ENCODE results near the gene A1BG.

The A1BG gene

DNA sequence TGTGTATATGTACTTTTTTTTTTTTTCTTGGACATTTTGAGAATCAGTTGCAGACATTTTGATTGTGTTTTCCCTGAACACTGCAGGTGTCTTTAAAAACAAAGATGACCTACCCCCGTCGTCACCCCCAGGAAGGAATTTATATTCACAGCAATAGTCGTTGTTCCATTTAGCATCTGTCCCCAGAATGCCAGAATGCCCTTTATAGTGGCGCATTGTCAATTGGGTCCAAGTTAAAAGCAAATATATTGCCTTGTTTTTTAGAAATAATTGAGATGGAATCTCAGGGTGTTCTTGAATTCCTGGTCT, 40.4 kb upstream of the A1BG start:
- TF ChIP-seq ZFX (IDR thresholded peaks at IDR 0.05; ENCODE audit: borderline replicate concordance), result no peak
- TF ChIP-seq, protein P1, sequence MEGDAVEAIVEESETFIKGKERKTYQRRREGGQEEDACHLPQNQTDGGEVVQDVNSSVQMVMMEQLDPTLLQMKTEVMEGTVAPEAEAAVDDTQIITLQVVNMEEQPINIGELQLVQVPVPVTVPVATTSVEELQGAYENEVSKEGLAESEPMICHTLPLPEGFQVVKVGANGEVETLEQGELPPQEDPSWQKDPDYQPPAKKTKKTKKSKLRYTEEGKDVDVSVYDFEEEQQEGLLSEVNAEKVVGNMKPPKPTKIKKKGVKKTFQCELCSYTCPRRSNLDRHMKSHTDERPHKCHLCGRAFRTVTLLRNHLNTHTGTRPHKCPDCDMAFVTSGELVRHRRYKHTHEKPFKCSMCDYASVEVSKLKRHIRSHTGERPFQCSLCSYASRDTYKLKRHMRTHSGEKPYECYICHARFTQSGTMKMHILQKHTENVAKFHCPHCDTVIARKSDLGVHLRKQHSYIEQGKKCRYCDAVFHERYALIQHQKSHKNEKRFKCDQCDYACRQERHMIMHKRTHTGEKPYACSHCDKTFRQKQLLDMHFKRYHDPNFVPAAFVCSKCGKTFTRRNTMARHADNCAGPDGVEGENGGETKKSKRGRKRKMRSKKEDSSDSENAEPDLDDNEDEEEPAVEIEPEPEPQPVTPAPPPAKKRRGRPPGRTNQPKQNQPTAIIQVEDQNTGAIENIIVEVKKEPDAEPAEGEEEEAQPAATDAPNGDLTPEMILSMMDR (IDR thresholded peaks at IDR 0.05), result no peak
- H3K27ac ChIP-seq, result peak overlapping the region; percentile 82

DNA sequence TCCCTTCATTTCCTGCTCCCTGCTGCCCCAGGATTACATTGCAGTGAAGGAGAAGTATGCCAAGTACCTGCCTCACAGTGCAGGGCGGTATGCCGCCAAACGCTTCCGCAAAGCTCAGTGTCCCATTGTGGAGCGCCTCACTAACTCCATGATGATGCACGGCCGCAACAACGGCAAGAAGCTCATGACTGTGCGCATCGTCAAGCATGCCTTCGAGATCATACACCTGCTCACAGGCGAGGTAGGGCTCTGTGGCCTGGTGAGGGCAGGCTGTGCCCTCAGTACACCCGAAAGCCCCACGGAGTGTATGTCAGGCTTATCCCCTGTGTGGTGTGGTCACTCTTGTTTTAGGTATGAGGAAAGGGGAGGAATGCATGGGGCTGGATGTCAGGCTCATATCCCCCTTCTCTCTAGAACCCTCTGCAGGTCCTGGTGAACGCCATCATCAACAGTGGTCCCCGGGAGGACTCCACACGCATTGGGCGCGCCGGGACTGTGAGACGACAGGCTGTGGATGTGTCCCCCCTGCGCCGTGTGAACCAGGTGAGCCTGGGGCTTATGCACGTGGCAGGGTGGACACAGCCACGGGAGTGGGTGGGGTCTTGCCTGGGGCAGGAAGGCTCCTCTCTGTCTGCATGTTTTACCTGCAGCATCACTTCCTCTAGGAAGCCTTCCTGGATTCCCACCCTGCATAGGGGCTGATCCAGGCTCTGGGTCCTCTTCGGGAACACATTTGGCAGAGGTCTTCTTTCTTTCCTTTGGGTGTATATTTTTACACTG, 39.8 kb upstream of the A1BG start:
- H3K27ac ChIP-seq, result peak overlapping the region; percentile 82

DNA sequence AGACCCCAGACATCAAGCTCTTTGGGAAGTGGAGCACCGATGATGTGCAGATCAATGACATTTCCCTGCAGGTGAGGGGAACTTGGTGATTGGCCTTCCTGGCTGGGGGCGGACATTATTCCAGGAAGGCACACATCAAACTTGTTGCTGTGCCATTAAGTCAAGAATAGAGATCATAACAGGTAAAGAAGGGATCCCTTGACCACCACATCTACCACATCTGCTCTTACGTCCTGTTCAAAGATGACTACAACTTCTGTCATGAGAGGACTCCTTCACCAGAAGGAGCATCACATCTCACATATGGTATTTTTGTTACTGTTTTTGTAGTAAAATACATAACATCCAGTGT, 34.9 kb upstream of the A1BG start:
- H3K27ac ChIP-seq, result peak overlapping the region; percentile 98
- TF ChIP-seq, protein P1 (IDR thresholded peaks at IDR 0.05), result 0 out of 2 replicates have a peak, but pooled peaks have one; percentile 1
- TF ChIP-seq ZFX (IDR thresholded peaks at IDR 0.05; ENCODE audit: borderline replicate concordance), result no peak

More for the DNA sequence above, 39.8 kb upstream of the A1BG start:
- no peak for TF ChIP-seq ZFX (IDR thresholded peaks at IDR 0.05; ENCODE audit: borderline replicate concordance)
- TF ChIP-seq, protein P1 (IDR thresholded peaks at IDR 0.05), result no peak

DNA sequence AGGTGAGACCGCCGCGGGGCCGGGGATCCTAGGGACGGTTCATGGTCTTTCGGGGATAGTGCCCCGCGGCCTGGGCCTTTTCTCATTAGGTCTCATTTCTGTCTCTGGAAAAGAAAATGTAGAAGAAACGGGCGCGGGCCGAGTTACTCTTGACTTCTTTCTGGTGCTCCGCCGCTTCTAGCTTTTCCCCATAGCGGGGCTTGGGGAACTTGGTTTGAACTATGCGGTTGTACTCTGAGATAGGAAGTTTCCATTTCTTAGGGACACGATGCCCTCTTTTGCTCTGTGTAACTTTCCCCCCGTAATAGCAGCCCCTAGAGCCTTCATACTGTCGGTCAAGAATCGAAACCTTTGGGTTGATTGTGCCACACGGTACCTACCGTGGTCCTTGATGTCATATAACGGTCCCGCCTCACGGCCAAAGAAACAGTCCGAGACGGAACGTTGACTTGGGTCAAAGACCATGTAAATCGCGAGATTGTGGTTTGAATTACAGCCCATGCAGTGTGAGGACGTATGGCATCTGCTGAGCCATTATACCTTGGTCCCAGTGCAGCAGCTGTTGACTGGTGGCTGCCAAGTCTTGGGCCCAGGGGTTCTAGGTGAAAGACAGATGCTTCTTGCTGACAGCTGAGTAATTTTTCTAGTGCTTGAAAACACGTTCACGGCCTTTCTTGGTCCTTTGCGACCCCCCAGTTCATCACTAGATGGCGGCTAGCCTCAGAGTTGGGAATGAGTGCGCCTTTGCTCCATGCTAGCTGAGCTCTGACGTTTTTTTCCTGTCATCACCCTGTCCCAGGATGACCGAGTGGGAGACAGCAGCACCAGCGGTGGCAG, 34.3 kb upstream of the A1BG start:
- H3K27ac ChIP-seq, result peak overlapping the region; percentile 98
- TF ChIP-seq ZFX (IDR thresholded peaks at IDR 0.05; ENCODE audit: borderline replicate concordance), result no peak
- TF ChIP-seq, protein P1 (IDR thresholded peaks at IDR 0.05), result peak; percentile 17; the same call in 1 of the 2 replicates

DNA sequence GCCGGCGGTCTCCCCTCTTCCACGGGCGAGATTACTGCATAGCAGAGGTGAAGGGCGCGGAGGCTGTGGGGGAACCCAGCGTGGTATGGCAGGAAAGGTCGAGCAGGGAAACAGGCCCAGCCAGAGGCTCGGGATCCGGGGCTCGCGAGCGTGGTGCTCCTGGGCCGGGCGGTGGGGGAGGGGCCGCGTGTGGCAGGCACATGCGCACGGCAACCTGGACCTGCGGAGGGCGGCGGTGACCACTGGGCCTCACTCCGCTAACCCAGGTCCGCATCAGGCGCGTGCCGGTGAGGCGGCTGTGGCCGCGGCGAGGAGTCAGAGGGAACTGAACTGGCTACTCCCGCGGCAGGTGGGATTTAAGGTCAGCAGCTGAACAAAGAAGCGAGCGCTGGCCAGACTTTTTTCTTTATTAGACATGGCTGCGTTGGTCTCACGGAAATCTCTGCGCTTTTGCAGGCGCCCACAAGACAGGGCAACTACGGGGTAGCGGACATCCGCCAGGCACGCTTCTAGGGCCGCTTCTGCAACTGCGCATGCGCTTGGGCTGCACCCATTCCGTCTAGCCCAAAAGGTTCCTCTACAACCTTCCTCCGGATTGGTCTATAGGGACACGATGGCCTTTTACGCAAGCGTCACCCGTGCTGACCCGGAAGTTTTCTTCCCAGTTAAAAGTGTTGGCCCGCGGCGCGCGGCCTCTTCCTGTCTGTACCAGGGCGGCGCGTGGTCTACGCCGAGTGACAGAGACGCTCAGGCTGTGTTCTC, 33.5 kb upstream of the A1BG start, which contains the start of gene RPS5:
RPS5 (plus strand) TSS at position 694 of the 762 bp plus-strand sequence. CDS start 869 bp downstream, outside the sequence.
- TF ChIP-seq, protein P1 (IDR thresholded peaks at IDR 0.05), result no peak
- TF ChIP-seq ZFX (IDR thresholded peaks at IDR 0.05; ENCODE audit: borderline replicate concordance), result no peak
- peak within 1 kb of the TSS; percentile 98 for H3K27ac ChIP-seq

DNA sequence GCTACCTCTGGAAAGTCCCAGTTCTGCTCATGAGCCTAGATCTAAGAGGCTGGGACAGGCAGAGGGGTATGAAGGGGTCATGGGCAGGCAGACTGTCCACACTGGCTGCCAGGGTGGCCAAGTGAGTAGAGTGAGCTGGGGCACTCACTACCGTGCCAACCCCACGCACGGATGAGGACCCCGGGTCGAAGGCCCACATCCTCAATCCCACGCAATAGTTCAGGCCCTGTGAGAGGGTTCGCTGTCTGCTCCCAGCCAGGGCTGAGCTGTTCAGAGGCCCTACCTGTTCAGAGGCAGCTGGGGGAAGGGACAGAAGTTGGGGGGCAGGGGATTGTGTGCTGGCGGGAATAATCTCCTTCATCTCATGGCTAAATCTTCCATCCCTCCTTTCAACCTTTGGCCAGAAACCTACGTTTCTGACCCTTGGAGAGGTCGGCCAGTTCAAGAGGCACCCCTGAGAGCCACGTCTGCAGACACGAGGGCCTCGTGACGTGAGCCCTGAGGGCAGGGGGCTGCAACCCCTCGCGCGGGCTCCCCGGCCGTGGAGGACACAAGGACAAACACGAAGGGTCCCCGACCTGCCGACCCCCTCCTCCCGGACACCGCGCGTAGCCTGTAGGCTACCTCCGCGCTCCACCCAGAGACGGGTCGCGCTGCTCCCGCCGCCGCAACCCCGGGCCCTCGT, 32.7 kb upstream of the A1BG start:
- TF ChIP-seq, protein P1 (IDR thresholded peaks at IDR 0.05), result no peak
- TF ChIP-seq ZFX (IDR thresholded peaks at IDR 0.05; ENCODE audit: borderline replicate concordance), result no peak
- peak overlapping the region; percentile 98 for H3K27ac ChIP-seq
